ENCODE data around the gene PYGB. TPM values are rescaled to one million over a fixed set of nuclear protein-coding genes. Genes with fewer than 3 reads are reported as not detected.

PYGB gene
- total RNA-seq: 10 to 100 TPM; 29.3 to 29.5 TPM

DNA sequence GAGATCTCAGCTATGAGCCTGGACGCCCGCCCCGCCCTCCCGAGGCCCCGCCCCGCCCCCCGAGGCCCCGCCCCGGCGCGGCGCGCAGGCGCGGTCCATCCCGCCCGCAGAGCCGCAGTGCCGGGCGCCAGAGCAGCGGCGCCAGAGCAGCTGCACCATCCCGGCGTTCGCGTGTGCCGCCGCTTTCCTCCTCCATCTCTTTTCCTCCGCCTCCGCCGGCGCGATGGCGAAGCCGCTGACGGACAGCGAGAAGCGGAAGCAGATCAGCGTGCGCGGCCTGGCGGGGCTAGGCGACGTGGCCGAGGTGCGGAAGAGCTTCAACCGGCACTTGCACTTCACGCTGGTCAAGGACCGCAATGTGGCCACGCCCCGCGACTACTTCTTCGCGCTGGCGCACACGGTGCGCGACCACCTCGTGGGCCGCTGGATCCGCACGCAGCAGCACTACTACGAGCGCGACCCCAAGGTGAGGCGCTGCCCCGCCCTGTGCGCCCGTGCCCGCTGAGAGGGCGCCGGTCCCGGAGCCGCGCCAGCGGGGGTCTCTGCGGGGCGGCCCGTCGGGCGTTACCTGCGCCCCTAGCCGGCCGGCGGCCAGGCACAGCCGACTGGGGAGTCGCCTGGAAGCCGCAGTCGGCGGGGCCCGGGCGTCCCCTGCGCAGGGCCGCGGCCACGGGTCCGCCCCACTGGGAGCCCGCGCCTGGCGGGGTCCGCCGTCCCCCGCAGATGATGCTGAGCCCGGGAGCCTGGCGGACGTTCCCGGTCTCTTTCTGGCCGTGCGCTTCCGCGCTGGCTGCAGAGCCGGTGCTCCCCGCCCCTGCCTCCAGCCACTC lies at the start of gene PYGB:
PYGB (plus strand) TSS at position 130 of the 830 bp plus-strand sequence; CDS start at position 224, 94 bp downstream.
- Mint-ChIP-seq H3K4me3 (peak within 1 kb of the TSS; percentile 88), H3K27me3 (peaks cover 12% of the 10 kb centered on the region), H3K36me3 (peaks cover 2% of the 10 kb centered on the region), H3K4me1 (peaks cover 41% of the 10 kb centered on the region), H3K9me3 (no peaks in the 10 kb centered on the region), H3K27ac (peak within 1 kb of the TSS; percentile 83)
- POLR2A ChIA-PET: interaction anchor here (0.8 to 3.2 kb wide), 9 partner anchors 10 to 191 kb away, joined by 3 to 13 read pairs (median 6); partner anchors contain the start of genes ABHD12, ACSS1, ENTPD6 and GINS1
- DNase-seq (peak; percentile 87), ATAC-seq (ENCODE audit: low read depth) (peak; percentile 87)

DNA sequence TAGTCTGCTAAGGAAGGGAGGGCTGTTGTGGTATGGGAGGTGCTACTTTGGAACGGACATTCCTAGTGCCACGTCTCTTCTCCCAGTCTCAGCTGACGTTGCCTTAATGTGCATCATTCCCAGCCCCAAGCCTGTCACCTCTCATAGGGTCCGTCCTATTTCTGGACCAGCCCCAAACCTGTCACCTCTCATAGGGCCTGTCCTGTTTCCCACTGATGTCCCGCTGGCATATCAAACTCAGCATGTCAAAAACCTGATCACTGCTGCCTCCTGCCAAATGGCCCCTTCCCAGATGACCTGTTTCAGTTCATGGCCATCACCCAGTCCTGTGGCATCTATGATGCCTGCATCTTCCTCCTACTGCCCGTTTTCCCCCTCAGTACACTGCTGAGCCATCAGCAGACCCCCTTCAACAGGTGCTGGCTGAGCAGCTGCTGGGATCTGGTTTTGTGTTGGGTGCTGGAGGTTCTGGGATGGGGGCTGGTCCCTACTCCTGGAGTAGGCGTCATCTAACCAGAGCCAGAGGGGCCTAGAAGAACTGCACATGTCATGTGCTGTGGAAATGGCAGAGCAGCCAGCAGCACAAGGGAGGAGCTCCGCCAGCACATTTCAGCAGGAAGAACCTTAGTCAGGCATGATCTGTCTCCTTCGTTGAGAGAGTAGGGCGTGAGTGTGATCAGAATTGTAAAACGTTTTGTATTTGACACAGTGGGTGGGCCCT lies 49.1 kb upstream of the PYGB start:
- Mint-ChIP-seq H3K27me3 (peaks cover 2% of the 10 kb centered on the region), H3K36me3 (peaks cover 11% of the 10 kb centered on the region), H3K4me1 (peaks cover 29% of the 10 kb centered on the region), H3K9me3 (no peaks in the 10 kb centered on the region), H3K4me3 (no peak overlapping the region), H3K27ac (no peak overlapping the region)
- ATAC-seq (ENCODE audit: low read depth) (no peak), DNase-seq (no peak)
- POLR2A ChIA-PET: no interaction called here

DNA sequence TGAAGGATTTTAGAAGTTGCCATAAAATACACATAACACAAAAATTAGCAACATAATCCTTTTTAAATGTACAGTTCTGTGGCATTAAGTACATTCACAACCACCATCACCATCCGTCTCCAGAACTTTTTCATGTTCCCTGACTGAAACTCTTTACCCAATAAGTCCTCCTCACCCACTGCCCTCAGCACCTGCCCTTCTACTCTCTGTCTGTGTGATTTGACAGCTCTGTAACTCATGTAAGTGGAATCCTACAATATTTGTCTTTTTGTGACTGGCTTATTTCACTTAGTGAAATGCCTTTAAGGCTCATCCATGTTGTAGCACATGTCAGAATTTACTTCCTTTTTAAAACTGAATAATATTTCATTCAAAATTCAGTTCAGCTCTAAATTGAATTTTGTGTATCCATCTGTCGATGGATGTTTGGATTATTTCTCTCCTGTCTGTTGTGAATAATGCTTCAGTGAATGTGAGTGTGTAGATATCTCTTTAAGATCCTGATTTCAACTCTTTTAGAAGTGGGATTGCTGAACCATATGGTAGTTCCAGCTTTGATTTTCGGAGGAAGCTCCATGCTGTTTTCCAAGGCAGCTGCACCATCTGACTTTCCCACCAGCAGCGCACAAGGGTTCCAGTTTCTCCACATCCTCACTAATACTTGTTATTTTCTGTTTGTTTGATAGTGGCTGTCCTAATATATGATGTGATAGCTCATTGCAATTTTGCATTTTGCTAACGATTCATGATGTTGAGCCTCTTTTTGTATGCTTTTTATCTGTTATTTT lies 48.2 kb upstream of the PYGB start:
- Mint-ChIP-seq H3K36me3 (peaks cover 11% of the 10 kb centered on the region), H3K4me3 (no peak overlapping the region), H3K4me1 (peaks cover 30% of the 10 kb centered on the region), H3K27me3 (peaks cover 2% of the 10 kb centered on the region), H3K27ac (no peak overlapping the region), H3K9me3 (no peaks in the 10 kb centered on the region)
- POLR2A ChIA-PET: interaction anchor here (0.9 kb wide), 1 partner anchor 48 kb away, joined by 3 read pairs; the partner anchor contains the start of gene PYGB
- DNase-seq (no peak), ATAC-seq (ENCODE audit: low read depth) (no peak)

DNA sequence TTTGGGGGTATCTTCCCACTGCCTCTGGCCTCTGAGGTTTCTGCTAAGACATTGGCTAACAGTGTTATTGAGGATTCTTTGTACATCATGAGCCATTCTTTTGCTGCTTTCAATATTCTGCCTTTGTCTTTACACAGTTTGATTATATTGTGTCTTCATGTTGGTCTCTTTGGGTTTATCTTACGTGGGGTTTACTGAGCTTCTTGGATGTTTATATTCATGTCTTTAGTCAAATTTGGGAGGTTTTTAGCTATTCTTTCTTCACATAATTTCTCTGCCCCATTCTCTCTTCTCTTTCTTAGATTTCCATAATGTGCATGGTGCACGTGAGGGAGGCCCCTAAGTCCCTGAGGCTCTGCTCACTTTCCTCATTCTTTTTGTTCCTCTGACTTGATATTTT lies 44.8 kb upstream of the PYGB start:
- POLR2A ChIA-PET: no interaction called here
- Mint-ChIP-seq H3K27ac (no peak overlapping the region), H3K9me3 (no peaks in the 10 kb centered on the region), H3K4me3 (no peak overlapping the region), H3K27me3 (peaks cover 2% of the 10 kb centered on the region), H3K4me1 (peaks cover 12% of the 10 kb centered on the region), H3K36me3 (peaks cover 14% of the 10 kb centered on the region)
- no peak for ATAC-seq (ENCODE audit: low read depth)
- DNase-seq: no peak

DNA sequence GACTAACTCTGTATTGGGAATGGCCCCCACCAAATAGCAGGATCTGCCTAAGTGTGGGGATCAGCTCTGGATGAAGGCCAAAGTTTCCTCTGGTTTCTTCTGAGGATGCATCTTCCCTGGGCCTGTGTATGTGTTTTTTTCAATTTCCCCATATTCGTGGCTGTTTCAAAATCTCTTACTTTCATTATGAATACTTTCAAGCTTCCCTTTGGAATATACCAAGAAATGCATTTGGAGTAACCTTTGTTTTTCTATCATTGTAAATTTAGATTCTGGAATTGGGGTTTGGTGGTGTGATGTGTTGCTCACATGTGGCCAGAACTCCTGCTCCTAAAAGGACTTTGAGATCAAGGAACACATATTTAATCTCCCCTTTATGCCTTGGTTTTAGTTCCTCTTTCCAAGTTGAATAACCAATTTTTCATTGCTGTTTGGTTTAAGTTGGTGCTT lies 44.0 kb upstream of the PYGB start:
- DNase-seq (no peak), ATAC-seq (ENCODE audit: low read depth) (no peak)
- H3K27me3 Mint-ChIP-seq: peaks cover 2% of the 10 kb centered on the region
- H3K4me3 Mint-ChIP-seq: no peak overlapping the region
- no peaks in the 10 kb centered on the region for H3K9me3 Mint-ChIP-seq
- peaks cover 14% of the 10 kb centered on the region for H3K36me3 Mint-ChIP-seq
- peaks cover 12% of the 10 kb centered on the region for H3K4me1 Mint-ChIP-seq
- H3K27ac Mint-ChIP-seq: no peak overlapping the region
- POLR2A ChIA-PET: no interaction called here

DNA sequence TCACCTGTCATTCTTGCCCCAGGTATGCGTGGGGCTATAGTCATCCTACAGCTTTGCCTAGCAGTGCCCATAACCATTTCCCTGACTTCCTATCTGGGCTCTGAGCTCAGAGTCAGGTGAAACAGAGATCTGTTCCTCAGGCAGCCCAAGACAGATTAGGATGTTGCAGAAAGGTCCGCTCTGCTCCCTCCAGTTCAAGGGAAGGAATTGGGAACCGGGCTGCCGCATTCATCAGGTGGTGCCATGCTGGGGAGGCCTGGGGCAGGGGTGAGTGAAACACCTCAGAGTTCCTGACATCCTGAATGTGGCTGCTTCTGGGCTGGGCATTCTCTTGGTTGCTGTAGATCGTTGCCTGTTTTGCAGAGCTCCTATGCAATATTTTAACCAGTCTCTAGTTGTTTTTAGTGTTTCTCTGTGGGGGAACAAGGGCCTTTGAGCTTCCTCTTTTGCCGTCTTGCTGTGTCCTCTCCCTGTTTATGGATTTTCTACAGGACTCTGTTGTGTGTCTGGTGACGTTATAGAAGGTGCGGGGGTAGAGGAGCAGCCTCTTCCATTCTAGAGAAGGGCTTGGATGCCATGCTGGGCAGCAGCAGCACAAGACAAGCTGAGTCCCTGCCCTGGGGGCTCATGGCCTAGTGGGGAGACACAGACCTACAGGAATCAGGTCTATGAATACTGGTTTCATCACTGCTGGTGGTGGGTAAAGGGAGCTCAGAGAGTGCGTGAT lies 43.2 kb upstream of the PYGB start:
- POLR2A ChIA-PET: no interaction called here
- no peak for ATAC-seq (ENCODE audit: low read depth)

DNA sequence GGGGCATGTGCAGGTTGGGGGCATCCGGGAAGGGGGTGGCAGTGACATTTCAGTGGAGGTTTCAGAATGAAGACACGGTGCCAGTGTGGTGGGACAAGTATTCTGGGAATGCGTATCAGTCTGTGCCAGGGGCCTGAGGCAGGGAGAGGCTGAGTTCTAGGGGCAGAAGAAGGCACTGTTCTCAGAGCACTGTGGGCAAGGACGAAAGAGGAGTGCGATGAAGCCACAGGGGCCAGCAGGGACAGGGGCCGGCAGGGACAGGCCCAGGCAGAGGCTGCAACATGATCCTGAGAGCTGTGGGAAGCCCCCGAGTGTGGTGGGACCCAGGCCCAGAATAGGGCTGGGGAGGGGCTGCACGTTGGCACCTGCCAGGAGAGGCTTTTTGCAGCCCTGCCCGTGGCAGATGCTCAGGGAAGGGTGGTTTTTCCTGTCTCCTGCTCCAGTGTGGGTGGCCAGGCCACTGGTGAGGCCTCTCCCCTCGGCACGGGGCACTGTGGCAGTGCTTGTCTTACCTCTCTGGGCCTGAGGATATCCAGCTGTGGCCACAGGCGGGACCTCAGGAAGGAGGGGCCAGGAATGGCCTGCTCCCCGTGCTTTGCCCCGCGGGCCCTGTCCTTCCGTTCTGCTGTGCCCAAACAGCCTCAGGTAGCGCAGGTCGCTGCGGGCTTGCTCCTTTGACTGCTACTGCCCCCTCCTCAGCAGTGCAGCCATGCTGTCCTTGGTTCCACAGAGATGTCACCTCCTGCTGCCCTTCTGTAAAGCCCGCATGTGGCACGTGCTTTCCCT lies 42.4 kb upstream of the PYGB start:
- no peak overlapping the region for H3K27ac Mint-ChIP-seq
- H3K9me3 Mint-ChIP-seq: no peaks in the 10 kb centered on the region
- H3K27me3 Mint-ChIP-seq: peaks cover 2% of the 10 kb centered on the region
- H3K4me3 Mint-ChIP-seq: no peak overlapping the region
- DNase-seq (no peak), ATAC-seq (ENCODE audit: low read depth) (no peak)
- POLR2A ChIA-PET: no interaction called here
- H3K4me1 Mint-ChIP-seq: peaks cover 10% of the 10 kb centered on the region
- H3K36me3 Mint-ChIP-seq: peaks cover 12% of the 10 kb centered on the region

More for the DNA sequence above, 43.2 kb upstream of the PYGB start:
- Mint-ChIP-seq H3K27me3 (peaks cover 2% of the 10 kb centered on the region), H3K36me3 (peaks cover 12% of the 10 kb centered on the region), H3K4me3 (no peak overlapping the region), H3K4me1 (peaks cover 10% of the 10 kb centered on the region), H3K27ac (no peak overlapping the region), H3K9me3 (no peaks in the 10 kb centered on the region)
- no peak for DNase-seq

DNA sequence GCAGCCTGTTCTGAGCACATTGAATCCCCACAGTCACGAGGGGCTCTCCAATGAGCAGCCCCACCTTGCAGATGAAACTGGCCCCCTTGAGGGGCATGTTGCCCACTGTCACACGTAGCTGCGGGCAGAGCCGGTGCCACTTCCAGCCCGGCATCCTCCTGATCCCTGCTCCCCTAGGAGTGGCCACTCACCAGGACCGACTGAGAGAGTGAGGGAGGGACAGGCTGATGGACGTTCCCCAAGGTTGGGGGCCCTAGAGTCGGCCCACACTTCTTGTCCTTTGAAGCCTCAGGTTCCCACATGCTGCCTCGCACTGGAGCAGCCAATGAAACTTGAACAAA lies 41.9 kb upstream of the PYGB start:
- H3K4me1 Mint-ChIP-seq: peaks cover 5% of the 10 kb centered on the region
- no peak for DNase-seq
- POLR2A ChIA-PET: no interaction called here

DNA sequence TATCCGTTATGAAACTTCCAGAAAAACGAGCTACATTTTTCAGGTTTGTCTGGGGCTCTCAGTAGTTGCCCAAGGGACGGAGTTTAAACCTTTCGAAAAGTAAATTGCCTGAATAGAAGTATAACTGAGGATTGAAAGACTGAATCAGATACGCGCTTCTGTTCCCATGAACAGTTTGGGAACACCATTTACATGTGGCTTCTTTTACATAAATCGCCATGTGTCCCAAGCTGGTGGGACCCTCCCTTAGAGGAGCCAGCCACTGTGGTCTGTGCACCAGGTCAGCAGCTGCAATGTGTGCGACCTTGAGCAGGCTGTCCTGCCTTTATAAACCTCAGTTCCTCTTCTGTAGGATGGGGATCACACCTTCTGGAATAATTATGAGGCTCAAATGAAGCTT lies 41.3 kb upstream of the PYGB start:
- DNase-seq (no peak), ATAC-seq (ENCODE audit: low read depth) (no peak)
- H3K36me3 Mint-ChIP-seq: peaks cover 12% of the 10 kb centered on the region
- no peak overlapping the region for H3K4me3 Mint-ChIP-seq
- POLR2A ChIA-PET: no interaction called here
- H3K9me3 Mint-ChIP-seq: no peaks in the 10 kb centered on the region
- peaks cover 4% of the 10 kb centered on the region for H3K4me1 Mint-ChIP-seq
- H3K27ac Mint-ChIP-seq: no peak overlapping the region
- peaks cover 2% of the 10 kb centered on the region for H3K27me3 Mint-ChIP-seq

More for the DNA sequence above, 41.9 kb upstream of the PYGB start:
- Mint-ChIP-seq H3K27me3 (peaks cover 2% of the 10 kb centered on the region), H3K4me3 (no peak overlapping the region), H3K36me3 (peaks cover 12% of the 10 kb centered on the region), H3K27ac (no peak overlapping the region), H3K9me3 (no peaks in the 10 kb centered on the region)
- ATAC-seq (ENCODE audit: low read depth): no peak

DNA sequence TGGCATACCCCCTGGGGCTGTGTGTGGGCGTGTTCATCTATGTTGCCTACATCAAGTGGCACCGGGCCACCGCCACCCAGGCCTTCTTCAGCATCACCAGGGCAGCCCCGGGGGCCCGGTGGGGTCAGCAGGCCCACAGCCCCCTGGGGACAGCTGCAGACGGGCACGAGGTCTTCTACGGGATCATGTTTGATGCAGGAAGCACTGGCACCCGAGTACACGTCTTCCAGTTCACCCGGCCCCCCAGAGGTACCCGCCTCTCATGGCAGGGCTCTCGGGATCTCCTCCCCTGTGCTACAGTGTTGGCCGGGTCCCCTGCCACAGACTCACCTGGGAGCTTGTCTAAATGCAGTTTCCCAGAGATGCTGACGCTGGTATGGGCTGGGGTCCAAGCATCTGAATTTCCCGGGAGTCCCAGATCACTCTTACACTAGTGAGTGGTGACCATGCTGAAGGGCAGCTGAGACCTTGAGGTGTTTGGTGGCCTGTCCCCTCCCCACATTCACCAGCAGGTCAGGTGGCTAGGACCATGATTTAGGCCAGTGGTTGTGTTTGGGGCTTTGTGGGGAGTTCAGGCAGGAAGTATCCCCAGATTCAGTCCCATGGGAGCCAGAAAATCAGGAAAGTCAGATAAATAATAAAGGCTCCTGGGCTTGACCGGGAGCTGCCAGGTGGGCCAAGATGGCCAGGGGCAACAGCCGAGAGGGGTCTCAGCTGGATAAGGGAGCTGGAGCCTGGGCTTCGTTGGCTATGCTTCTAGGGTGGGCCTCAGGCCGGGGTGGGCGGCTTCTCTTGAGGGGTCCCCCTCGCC lies 40.5 kb upstream of the PYGB start:
- DNase-seq (no peak), ATAC-seq (ENCODE audit: low read depth) (no peak)
- POLR2A ChIA-PET: no interaction called here
- Mint-ChIP-seq H3K4me3 (no peak overlapping the region), H3K4me1 (peaks cover 4% of the 10 kb centered on the region), H3K27ac (no peak overlapping the region), H3K36me3 (peaks cover 10% of the 10 kb centered on the region), H3K9me3 (no peaks in the 10 kb centered on the region), H3K27me3 (peaks cover 2% of the 10 kb centered on the region)

DNA sequence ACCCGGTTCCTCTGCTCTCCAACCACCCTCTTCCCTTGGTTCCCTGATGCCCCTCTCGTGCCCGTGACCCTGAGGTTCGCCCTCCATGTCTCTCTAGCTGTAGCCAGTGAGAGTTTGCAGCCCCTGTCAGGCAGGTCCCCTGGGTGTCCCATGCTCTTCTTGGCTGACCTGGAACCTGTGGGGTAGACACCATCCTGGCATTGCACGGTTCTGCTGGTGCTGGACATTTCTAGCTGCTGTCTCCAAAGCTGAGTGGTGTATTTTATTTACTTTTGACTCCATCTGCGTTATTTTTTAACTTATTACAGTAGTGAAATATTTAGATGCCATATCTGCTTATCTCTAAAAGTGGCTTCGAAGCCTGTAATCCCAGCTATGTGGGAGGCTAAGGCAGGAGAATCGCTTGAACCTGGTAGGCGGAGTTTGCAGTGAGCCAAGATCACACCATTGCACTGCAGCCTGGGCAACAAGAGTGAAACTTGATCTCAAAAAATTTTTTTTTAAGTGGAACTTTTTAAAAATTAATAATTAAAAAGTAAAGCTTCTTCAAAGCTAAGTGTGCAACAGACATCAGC lies 39.8 kb upstream of the PYGB start:
- Mint-ChIP-seq H3K27ac (no peak overlapping the region), H3K4me1 (peaks cover 4% of the 10 kb centered on the region), H3K4me3 (no peak overlapping the region), H3K9me3 (no peaks in the 10 kb centered on the region), H3K36me3 (peaks cover 8% of the 10 kb centered on the region), H3K27me3 (peaks cover 2% of the 10 kb centered on the region)
- ATAC-seq (ENCODE audit: low read depth) (no peak), DNase-seq (no peak)
- POLR2A ChIA-PET: no interaction called here

Measured in activated naive CD8-positive, alpha-beta T cell treated with anti-CD3 and anti-CD28 coated beads, Interleukin-2, amount 10 ng/mL, durations not matched to agents 7 days and 5 days (primary cell).